LNCaP clone FGC (cell line): Measurements from ENCODE around the gene ANGEL1.

Experiments used
- DNase-seq: peaks from one replicate; pipeline ENCODE4 v3.0.0-alpha.2; 2011; ENCODE audit warnings: low read depth
- H3K4me3 ChIP-seq: 2 replicates; pipeline ENCODE4 v1.5.1; 2011; ENCODE audit warnings: mild to moderate bottlenecking, low read depth, low read length, control low read depth
- CTCF ChIP-seq: IDR thresholded peaks from 2 replicates; pipeline ENCODE4 v1.5.1; 2012; ENCODE audit warnings: mild to moderate bottlenecking; ENCODE audit not compliant: control insufficient read depth, insufficient read depth; ENCODE audit errors: extremely low read depth

Gene ANGEL1

DNA sequence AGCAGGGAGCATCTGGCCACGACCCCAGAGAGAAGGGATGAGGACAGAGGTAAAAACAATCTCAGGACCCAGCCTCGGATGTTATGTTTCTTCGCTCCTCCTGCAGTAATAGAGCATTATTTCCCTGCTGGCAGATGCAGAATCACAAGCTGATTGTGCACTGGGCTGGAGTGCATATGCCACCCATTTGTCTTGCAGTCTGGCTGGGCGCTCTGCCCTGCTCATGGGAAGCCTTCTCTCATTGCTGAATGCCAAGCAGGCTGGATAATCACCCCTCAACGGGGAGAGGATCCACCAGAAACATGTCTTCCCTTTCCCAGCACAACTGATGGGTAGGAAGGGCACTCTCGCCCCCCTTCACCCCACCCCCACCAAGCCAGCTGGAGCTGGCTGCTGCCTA, 59.9 kb downstream of the ANGEL1 start:
- H3K4me3 ChIP-seq: no peak overlapping the region
- TF ChIP-seq CTCF: no peak
- DNase-seq: no peak

GRCh38 chr14:76742966-76743365, 69.7 kb downstream of the ANGEL1 start:
- no peak overlapping the region for H3K4me3 ChIP-seq
- no peak for TF ChIP-seq CTCF
- DNase-seq: no peak

DNA sequence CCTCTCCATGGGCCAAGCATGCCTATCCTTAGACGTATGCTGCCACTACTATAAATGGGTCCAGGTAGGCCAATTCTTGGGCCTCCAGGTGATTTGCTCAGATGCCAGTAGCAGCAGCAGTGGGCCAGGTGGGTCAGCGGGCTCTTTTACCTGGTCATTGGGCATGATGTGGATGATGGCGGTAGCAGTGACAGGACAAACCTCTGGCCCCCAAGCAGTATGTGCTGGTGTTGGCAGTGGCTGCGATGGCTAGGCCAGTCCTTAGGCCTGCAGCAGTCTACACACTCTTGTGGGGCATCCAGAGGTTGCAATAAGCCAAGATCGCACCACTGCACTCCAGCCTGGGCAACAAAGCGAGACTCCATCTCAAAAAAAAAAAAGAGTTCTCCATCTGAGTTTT, 70.5 kb downstream of the ANGEL1 start:
- H3K4me3 ChIP-seq: no peak overlapping the region
- DNase-seq: no peak
- TF ChIP-seq CTCF: no peak

DNA sequence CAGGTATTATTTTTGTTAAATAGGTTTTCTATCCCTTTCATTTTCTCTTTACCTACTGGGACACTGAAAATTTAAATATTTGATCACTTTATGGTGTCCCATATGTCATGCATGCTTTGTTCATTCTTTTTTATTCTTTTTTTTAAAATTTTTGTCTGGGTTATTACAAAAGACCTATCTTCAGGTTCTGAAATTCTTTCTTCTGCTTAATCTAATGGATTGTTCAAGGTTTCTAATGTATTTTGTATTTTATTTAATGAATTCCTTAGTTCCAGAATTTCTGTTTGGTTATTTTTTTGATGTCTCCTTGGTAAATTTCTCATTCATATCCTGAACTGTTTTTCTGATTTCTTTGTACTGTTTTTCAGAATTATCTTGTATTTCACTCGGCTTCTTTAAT, 71.6 kb downstream of the ANGEL1 start:
- no peak overlapping the region for H3K4me3 ChIP-seq
- DNase-seq: no peak
- TF ChIP-seq CTCF: no peak
